ENCODE results near the gene CALN1.
"Not testable (repeated sequence)": the region's sequence is repeated elsewhere in the genome, so short reads cannot be mapped to it uniquely, and the experiment has no call there.

The CALN1 gene

GRCh38 chr7:72412121-72412618 lies at the start of gene CALN1:
TSS of gene CALN1 (minus strand) at chr7:72412338.
- DNase-seq = not testable (repeated sequence)

DNA sequence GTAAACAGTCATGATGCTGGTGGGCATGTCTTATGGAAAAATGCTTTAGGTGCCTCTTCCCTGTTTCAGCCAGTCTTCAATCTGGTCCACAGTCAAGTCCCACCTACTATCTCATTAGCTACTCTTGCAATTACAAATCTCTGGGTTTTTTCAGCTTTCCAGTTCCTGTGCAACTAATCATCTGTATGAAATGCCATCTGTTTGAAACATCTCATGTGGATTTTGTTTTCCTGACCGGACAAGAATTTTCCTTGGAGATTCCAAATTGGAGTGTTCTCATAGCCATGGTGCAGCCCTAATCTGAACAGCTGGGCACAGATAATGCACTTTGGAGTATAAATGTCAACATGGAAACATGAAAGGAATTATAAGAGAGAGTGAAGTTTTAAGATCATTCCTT lies 41.3 kb upstream of the CALN1 start:
- DNase-seq = no peak

DNA sequence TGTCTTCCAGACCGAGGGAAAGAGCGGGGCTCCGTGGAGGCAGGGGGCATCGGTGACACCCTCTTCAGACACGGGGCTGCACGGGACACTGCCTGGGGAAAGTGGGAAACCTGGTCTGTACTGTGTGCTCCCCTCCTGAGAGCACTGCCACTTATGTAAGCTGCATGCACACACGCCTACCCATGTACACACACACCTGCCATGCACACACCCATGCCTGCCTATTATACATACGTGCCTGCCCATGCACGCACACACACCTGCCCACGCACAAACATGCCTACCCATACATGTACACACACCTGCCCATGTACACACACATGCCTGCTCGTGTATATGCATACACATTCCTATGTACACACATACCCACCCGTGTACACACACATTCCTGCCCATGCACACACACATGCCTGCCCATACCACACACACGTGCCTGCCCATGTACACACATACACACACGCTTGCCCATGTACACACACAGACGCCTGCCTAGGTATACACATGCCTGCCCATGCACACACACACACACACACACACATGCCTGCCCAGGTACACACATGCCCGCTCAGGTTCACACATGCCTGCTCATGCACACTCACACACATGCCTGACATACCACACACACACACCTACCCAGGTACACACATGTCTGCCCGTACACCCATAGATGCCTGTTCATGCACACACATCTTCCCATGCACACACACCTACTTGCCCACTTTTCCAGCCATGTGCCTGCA lies 35.5 kb upstream of the CALN1 start:
- DNase-seq = no peak

DNA sequence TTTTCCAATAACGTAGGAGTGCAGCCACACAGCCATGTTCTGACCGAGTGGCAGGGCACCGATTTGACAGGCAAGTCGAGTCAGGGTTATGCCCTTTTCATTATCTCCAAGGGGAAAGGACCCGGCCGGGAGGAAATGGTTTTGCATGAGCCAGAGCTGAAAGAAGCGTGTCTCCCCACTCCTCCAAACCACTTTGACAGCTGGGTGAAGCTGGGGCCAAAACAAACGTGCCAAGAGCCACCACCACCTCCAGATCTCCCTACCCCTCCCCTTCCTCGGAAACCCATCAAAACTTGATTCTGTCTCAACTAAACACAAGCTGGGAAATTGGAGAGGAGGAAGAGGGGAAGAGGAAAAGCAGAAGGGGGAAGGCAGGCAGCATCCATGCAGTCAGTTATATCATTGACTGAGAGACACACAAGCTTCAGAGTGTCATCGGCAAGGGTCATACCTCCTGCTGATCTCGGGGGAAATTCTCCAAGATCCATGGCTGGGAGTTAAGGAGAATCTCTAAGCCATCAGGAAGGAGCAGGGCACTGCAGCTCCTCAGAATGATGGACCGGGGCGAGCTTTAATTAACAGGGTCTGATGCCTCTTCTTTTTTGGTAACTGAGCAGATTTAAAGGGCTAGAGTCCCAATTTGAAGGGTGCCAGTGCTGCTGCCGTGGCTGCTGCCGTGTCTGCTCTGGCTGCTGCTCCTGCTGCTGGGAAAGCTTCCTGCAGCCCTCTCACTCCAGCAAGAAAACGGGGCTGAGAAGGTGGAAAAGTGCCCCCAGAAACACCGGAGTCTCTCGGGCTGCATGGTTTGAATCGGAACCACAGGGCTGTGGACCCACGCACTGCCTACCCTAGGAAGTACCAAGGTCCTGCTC lies 34.7 kb upstream of the CALN1 start:
- DNase-seq = no peak

DNA sequence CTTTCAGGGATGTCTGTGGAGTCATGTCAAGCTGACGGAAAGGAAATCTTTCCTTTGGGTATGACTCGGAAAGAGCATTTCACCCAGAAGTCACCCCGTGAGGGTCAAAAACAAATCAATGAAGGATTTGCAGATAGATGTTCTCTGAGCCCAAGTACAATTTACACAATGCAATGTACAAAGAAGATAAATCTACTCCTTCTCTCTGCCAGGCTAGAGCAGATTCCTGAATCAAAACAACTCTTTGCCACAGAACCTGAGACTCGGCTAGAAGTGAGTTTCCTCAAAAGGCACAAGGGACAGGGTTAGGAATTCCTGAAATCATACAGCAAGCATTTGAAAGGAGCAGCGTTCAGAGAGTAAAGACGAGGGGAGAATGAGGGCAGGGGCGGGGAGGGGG lies 34.0 kb upstream of the CALN1 start:
- no peak for DNase-seq

GRCh38 chr7:72445580-72445979 lies 33.4 kb upstream of the CALN1 start:
- no peak for DNase-seq

DNA sequence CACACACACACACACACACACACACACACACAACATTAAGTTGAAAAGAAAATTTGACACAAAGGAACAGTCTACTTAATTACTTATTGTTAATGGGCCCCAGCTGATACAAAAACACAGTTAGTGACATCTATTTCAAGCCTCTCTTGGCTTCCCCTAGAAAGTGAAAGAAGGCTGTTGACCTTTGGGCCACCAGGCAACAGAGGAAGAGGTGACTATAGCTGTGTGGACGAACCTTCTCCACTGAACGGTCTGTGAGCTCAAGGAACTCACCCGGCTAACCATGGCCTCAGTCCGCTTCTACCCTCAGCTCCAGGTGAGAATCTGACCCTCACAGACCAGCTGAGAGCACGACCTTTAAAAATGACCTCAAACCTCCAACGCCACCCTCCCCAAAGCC lies 32.9 kb upstream of the CALN1 start:
- no peak for DNase-seq

DNA sequence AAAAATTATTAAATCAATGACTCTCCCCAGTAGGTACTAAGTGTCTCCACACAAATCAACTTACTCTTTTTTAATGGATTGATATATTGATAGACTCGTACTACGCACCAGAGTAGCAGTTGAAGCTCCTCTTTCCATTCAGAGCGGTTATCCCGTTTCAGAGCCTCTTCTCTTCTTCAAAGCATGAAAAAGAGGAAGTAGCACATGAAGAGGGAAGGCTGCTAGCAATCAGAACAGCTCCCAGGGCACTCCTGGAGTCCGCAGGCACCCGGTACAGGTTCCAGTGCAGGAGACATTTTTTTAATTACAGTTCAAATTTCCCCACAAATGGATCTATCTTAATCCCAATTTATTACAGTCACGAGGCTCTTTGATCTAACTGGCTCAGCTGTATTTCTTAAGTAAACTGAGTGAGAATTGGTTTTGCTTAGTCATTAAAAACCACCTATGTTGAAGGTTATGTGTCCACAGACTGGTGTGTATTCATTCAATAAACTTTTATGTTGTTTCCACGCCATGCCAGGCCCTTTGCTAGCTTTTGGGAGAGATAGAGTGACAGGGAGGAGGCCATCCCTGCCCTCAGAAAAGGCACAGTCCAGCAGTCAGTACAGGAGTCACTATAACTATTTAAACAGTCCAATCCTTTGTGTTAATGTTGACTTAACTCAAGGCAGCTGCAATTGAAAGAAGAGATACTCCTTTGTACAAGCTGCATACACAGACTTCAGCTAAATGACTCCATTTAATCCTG lies 32.1 kb upstream of the CALN1 start:
- no peak for DNase-seq

DNA sequence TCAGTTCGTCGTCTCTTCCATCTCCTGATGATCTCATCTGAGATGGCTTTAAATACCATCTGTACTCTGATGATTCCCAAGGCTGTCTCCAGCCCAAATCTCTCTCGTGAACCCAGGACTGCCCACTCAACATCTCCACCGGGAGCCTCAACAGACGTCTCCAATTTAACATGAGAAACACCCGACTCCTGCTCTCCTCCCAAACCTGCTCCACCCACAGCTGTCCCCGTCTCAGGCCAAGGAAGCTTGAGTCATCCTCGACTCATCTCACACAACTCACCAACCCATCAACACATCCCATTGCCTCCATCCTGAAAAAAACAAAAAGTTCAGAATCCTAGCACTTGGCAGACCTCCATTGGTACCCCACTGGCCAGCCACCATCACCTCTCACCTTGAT lies 29.7 kb upstream of the CALN1 start:
- no peak for DNase-seq

DNA sequence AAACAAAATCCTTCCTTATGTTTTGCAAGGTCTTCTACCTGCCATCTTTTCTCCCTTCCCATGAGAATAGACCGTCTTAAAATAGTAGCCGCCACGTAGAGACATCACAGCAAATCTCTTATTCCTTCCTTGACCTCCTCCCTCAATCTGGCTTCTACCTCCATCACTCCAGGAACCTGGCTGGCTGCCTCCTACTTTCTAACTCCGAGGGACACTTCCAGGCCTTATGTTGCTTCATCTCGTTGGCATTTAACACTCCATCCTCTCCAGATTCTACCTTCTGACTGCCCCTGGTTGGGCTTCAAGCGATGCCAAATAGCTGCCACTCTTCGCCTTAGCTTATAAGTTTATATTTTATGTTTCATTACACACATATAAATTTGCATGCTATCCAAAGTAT lies 26.4 kb upstream of the CALN1 start:
- no peak for DNase-seq

DNA sequence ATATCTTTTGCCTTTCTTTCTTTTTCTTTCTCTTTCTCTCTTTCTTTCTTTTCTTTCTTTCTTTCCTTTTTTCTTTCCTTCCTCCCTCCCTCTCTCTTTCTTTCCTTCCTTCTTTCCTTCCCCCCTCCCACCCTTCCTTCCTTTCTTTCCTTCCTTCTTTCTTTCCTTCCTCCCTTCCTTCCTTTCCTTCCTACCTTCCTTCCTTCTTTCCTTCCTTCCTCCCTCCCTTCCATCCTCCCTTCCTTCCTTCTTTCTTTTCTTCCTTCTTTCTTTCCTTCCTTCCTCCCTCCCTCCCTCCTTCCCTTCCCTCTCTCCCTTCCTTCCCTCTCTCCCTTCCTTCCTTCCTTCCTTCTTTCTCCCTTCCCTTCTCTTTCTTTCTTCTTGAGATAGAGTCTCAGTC lies 25.5 kb upstream of the CALN1 start:
- no peak for DNase-seq

DNA sequence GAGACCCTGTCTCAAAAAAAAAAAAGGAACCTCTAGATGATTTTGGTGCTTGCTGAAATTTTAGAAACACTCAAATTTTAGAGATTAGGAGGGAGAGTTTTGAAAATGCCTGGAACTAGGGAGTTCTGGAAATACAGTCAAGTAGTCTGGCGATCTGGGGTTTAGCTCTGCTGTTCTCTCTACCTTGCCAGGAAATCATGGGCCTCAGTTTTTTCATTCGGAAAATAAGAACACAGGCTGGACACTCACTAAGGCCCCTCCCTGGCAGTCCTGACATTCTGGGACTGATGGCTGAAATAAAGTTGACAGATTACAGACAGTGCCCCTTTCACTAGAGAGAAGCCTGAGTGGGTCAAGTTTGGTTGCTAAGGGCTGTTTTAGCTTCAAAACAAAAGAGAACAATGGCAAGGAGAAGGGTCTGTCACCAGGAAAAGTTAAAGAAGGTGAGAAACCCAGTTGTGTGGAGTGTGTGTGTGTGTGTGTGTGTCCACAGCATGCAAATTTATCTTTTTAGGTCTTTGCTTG lies 25.0 kb upstream of the CALN1 start:
- DNase-seq = no peak

DNA sequence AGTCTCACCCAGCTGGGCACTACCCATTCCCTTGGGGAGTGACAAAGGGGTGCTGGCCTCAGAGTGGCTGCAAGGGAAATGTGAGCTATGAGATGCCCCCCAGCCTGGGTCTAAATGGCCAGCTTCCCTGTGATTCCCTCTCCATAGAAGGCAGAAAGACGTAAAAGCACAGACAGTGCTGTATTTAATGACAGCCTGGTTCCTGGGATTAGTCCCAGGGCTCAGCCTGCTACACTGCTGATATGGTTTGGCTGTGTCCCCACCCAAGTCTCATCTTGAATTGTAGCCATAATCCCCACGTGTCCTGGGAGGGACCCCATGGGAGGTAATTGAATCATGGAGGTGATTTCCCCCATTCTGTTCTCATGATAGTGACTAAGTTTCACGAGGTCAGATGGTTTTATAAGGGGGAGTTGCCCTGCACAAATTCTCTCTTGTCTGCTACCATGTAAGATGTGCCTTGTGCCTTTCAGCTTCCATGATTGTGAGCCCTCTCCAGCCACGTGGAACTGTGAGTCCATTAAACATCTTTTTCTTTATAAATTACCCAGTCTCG lies 23.9 kb upstream of the CALN1 start:
- no peak for DNase-seq

DNA sequence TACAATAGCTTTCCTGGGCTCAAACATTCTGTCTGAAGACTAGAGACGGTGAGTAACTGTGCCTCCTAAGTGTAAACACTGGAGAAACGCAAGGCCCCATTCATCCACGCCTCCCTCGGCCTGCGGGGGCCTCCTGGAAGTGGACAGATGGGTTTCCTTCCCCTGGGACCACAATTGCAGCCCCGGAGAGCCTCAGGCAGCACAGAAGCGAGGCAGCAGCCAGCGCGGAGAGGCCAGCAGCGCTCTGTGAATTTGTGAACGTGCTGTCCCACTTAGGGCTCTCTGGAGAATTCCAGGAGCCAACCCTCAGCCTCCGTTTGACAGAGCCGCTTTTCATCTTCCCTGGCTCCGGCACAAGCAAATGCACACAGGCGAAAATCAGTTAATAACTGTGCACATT lies 23.2 kb upstream of the CALN1 start:
- DNase-seq = no peak

DNA sequence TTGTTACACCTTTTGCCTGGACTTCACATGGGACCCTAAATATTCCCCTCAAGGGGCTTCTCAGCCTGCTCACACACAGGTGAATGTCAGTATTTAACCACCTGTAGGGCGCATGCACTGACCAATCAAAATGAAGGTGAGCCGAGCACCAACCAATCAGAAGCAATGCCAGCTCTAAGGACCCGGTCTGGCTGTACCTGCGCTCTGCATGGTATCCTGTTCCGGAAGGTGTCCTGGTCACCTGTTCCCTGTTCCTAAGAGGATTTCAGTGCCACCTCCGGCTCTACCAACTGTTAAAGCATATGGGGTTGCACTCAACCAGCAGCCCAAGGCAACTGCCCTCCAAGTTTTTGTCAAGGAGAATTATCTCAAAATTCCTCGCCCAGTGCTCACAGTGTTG lies 18.4 kb upstream of the CALN1 start:
- no peak for DNase-seq

GRCh38 chr7:72429316-72429715 lies 17.2 kb upstream of the CALN1 start:
- DNase-seq = no peak

DNA sequence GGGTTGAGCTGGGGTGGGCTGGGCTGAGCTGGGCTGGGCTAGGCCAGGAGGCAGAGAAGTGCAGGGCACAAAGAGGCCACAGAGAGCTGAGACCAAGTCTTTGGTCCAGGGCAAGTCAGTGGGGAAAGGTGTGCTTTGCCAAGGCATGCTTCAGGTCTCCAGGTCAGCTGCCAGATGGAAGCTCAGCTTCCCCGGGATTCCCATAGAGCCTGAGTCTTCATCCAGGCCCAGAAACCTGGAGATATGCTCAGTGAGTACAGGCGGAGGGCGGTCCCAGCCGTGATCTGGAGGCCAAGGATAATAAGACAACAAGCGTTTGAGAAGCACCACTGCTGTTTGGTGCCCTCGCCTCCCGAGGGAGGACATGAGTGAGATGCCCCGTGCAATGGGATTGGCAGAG lies 4.7 kb upstream of the CALN1 start:
- no peak for DNase-seq

DNA sequence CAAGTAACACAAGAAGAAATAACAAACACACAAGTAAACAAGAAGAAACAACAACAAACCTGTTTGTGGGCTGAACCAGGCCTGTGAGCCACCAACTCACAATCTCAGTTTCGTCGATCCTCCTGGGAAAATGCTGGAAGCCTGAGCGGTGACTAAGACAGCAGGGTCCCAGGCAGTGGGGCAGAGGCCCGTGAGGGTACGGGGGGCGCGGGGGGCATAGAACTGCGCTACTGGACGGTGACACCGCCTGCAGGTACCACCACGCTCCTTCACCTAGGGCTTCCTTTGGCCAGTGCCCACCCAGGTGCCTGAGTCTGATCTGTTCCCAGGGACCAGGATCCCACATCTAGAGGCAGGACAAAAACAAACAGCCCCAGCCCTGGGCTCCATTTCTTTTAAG lies 3.4 kb upstream of the CALN1 start:
- DNase-seq = no peak

DNA sequence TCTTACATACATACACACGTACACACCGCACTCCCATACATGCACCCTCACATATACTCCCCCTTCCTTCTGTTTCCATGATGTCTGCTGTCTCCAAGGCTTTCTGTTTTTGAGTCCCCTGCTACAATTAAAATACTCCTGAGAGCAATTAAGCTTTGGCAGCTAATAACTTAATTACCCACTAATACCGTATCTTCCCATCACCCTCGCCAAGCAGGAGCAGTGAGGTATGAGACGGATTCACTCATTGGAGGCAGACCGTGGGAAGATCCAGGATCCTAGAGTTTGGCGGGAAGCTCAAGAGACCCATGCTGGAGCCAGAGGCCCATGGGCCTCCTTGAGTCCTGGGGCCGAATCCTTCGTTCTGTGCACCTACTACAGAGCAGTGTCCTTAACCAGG lies 1.7 kb upstream of the CALN1 start:
- no peak for DNase-seq

DNA sequence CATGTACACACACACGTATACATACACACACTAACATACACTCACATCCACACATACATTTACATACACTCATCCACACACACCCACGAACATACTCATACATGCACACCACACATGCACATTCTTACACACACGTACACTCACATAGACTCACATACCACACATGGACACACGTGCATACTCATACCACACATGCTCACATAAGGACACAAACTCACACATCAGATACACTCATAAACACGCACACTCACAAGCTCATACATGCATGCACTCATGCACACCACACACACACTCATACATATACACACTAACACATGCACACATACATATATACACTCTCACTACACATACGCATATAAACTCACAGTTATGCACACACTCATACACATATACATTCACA lies 1.2 kb upstream of the CALN1 start:
- no peak for DNase-seq

- DNase-seq = no peak
Observed at GRCh38 chr7:72411419-72411818, 719 bp downstream of the CALN1 start.

DNA sequence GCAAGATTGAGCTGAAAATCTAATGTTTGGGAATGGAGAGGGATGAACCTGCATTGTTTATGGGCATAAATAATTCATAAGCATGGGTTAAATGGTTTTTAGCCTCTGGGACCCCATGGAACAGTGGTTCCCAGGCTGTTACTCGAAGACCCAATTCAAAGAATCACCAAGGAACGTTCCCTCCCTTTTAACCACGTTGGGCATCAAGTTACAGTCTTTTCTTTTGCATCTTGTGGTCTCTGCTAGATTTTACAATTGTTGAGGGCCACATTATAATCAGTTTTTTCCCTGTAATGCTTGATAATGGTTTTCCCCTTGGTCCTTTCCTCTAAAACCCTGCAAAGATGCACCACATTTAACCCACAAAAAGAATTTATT lies 2.5 kb downstream of the CALN1 start:
- no peak for DNase-seq

Measured in activated naive CD4-positive, alpha-beta T cell treated with Interleukin-2 at 50 U/mL for 16 hours (primary cell).